ENCODE measurements around the gene PIH1D1. TPM values are rescaled to one million over a fixed set of nuclear protein-coding genes. Genes with fewer than 3 reads are reported as not detected.

PIH1D1 gene
- total and polyA plus RNA-seq, 2 of the 8 experiments (the other 6 are each of a cell fraction or from before 2014, with no cell fraction given) = 146 to 195 TPM

GRCh38 chr19:49498475-49498874 is 46.9 kb upstream of the PIH1D1 start:
- no peak overlapping the region for H3K56ac ChIP-seq (replicated peaks; ENCODE audit: insufficient read length, low read depth, low read length)
- H2BK120ac ChIP-seq (replicated peaks; ENCODE audit: low read depth, low read length) = no peak overlapping the region
- no peak overlapping the region for H2AFZ ChIP-seq (ENCODE audit: low read length)
- FAIRE-seq (no peak), DNase-seq (ENCODE audit: low read depth in 1 of 2, low spot score in 2 of 2) (no peak)
- H4K20me1 ChIP-seq (replicated peaks in 1 of 2; ENCODE audit: control insufficient read depth in 1 of 2, insufficient read depth in 2 of 2, low read length in 2 of 2) = peaks cover 15 to 18% of the 10 kb centered on the region in 2 experiments
- no peaks in the 10 kb centered on the region for H3K27me3 ChIP-seq (replicated peaks in 1 of 4; ENCODE audit: control insufficient read depth in 3 of 4, extremely low read depth in 1 of 4, insufficient read depth in 3 of 4, low read length in 3 of 4)
- peaks cover 19 to 33% (median 23%) of the 10 kb centered on the region in 4 experiments for H3K36me3 ChIP-seq (ENCODE audit: control insufficient read depth in 2 of 4, insufficient read depth in 4 of 4, low read length in 3 of 4)
- peak overlapping the region; percentile 95 to 97; a peak in 3 of 4 replicates for H3K4me2 ChIP-seq (ENCODE audit: insufficient read depth in 1 of 2, low read depth in 2 of 2, low read length in 2 of 2)
- H4K8ac ChIP-seq (ENCODE audit: extremely low read depth, insufficient read depth, low read length) = no peak overlapping the region
- H2BK12ac ChIP-seq (ENCODE audit: low read depth, low read length) = no peak overlapping the region
- peaks cover 9% of the 10 kb centered on the region; the same call in 1 of the 2 replicates for H3K23me2 ChIP-seq (ENCODE audit: low read depth, low read length)
- no peaks in the 10 kb centered on the region for H3K9me3 ChIP-seq (ENCODE audit: insufficient read depth in 2 of 2, low read depth in 1 of 2, low read length in 1 of 2)
- ChIA-PET POLR2A (ENCODE audit: partially characterized antibody) (interaction anchor here (0.8 to 2.3 kb wide), 10 partner anchors 14 to 144 kb away, joined by 3 to 6 read pairs (median 4); partner anchors contain the start of genes RCN3 and SCAF1), CTCF (ENCODE audit: partially characterized antibody) (interaction anchor here (0.7 to 1.5 kb wide), 5 partner anchors 29 to 60 kb away, joined by 3 to 4 read pairs (median 3); partner anchors contain the start of gene RCN3)
- H3K27ac ChIP-seq (ENCODE audit: low read depth, low read length) = no peak overlapping the region
- peaks cover 0 to 32% (median 23%) of the 10 kb centered on the region in 4 experiments; a peak in 6 of 7 replicates for H3K4me1 ChIP-seq (replicated peaks in 1 of 4; ENCODE audit: control insufficient read depth in 3 of 4, insufficient read depth in 4 of 4, low read length in 3 of 4)
- peaks cover 11% of the 10 kb centered on the region for H3K79me1 ChIP-seq (ENCODE audit: low read depth, low read length)
- H2AK5ac ChIP-seq (ENCODE audit: low read depth, low read length) = no peak overlapping the region
- H3K4me3 ChIP-seq (ENCODE audit: extremely low read depth in 1 of 4, insufficient read depth in 2 of 4, low read depth in 3 of 4, low read length in 4 of 4) = peak overlapping the region in 2 of 4 experiments; percentile 14 to 97; a peak in 3 of 8 replicates
- no peak overlapping the region; a peak in 1 of 7 replicates for H3K9ac ChIP-seq (replicated peaks in 1 of 4; ENCODE audit: extremely low read depth in 1 of 4, low read depth in 3 of 4, low read length in 3 of 4)
- peaks cover 0 to 22% of the 10 kb centered on the region in 2 experiments; a peak in 2 of 4 replicates for H3K79me2 ChIP-seq (ENCODE audit: control insufficient read depth in 1 of 2, insufficient read depth in 2 of 2, low read length in 2 of 2)
- H2BK15ac ChIP-seq (ENCODE audit: low read length) = no peak overlapping the region
- no peak overlapping the region for H3K14ac ChIP-seq (ENCODE audit: insufficient read length)
- H3K18ac ChIP-seq (ENCODE audit: extremely low read depth, low read length) = no peak overlapping the region
- no peak overlapping the region for H2BK5ac ChIP-seq (ENCODE audit: low read depth, low read length)
- no peak overlapping the region for H3K4ac ChIP-seq (replicated peaks; ENCODE audit: insufficient read length, low read depth, low read length)
- no peak overlapping the region for H2BK20ac ChIP-seq (ENCODE audit: low read length)
- H4K5ac ChIP-seq (ENCODE audit: insufficient read length, low read depth, low read length) = no peak overlapping the region
- no peak overlapping the region for H3K23ac ChIP-seq (ENCODE audit: insufficient read length)
- WGBS, 2 experiments (ENCODE audit: extremely low coverage in 1 of 2, insufficient coverage in 1 of 2, insufficient read length in 1 of 2, insufficient replicate concordance in 2 of 2, low coverage in 1 of 2, low lambda C conversion rate in 2 of 2, missing lambda C conversion rate in 1 of 2) = 90% methylated on average over 7 of the region's 7 CpGs; no CpG with 5 or more reads in 1 of the 2 experiments
- H4K91ac ChIP-seq (replicated peaks; ENCODE audit: insufficient read length, low read length) = no peak overlapping the region
- TF ChIP-seq NRF1 (IDR thresholded peaks at IDR 0.05; ENCODE audit: low read depth, low read length) = no peak
- TF ChIP-seq TEAD4 (IDR thresholded peaks at IDR 0.05; ENCODE audit: low read depth, low read length) = no peak
- TF ChIP-seq SUZ12 (IDR thresholded peaks at IDR 0.05; ENCODE audit: low read length) = no peak
- no peak for TF ChIP-seq ZNF274 (IDR thresholded peaks at IDR 0.05; ENCODE audit: borderline replicate concordance, extremely low read depth, low read length)
- TF ChIP-seq JUN (IDR thresholded peaks at IDR 0.05; ENCODE audit: low read depth, low read length) = no peak
- TF ChIP-seq ASH2L (IDR thresholded peaks at IDR 0.05; ENCODE audit: low read length) = no peak
- TF ChIP-seq EZH2 (IDR thresholded peaks at IDR 0.05; ENCODE audit: low read depth, low read length, severe bottlenecking) = no peak
- TF ChIP-seq GABPA (IDR thresholded peaks at IDR 0.05; ENCODE audit: borderline replicate concordance, insufficient read depth, low read length) = no peak
- TF ChIP-seq PHF8 (conservative IDR thresholded peaks at IDR 0.05; ENCODE audit: low read depth, low read length) = no peak
- peak in 1 of 2 experiments; percentile 24; a peak in 1 of 3 replicates for TF ChIP-seq POLR2A (IDR thresholded peaks at IDR 0.05; ENCODE audit: control extremely low read depth in 1 of 2, low read depth in 2 of 2, low read length in 2 of 2)
- TF ChIP-seq TBP (IDR thresholded peaks at IDR 0.05; ENCODE audit: low read depth, low read length) = no peak
- TF ChIP-seq KDM1A (IDR thresholded peaks at IDR 0.05; ENCODE audit: borderline replicate concordance, low read length) = no peak
- TF ChIP-seq MAFK (IDR thresholded peaks at IDR 0.05; ENCODE audit: low read depth, low read length) = no peak
- TF ChIP-seq SIRT6 (IDR thresholded peaks at IDR 0.05; ENCODE audit: low read length) = no peak
- TF ChIP-seq SP4 (IDR thresholded peaks at IDR 0.05; ENCODE audit: low read length) = no peak

All from H1 (cell line).